OCI-LY7 (cell line): ENCODE results near the gene EPS8L1.

ENCODE experiments used
- CTCF ChIP-seq: fragments of 200-600 bp; sonication (generic); conservative IDR thresholded peaks from 2 replicates; pipeline ENCODE4 v1.5.1; 2014; ENCODE audit warnings: mild to moderate bottlenecking, antibody characterized with exemption, low read length, moderate library complexity, mixed read lengths
- EZH2phosphoT487 ChIP-seq: fragments of 200-600 bp; sonication (generic); IDR thresholded peaks from 2 replicates; pipeline ENCODE4 v1.6.1; 2018; ENCODE audit warnings: low read depth, borderline replicate concordance, mild to moderate bottlenecking, mixed run types, antibody characterized with exemption, low read length, moderate library complexity, mixed read lengths

GRCh38 chr19:55094456-55095259 is 19.0 kb downstream of the EPS8L1 start:
- TF ChIP-seq CTCF (no peak), EZH2phosphoT487 (no peak)
